Calu3 (cell line): ENCODE data around the gene CSRP1. TPM values are rescaled to one million over a fixed set of nuclear protein-coding genes. Genes with fewer than 3 reads are reported as not detected.

Source experiments
- BruUV-seq: library from RNA; stranded (reverse); fragments of 400-500 nt; replicated peaks from 2 replicates; lab custom pipeline; 2021; lab: Mats Ljungman, UMichigan
- CTCF ChIA-PET: fragments of 300-600 bp; sonication (Branson Sonifier 250); formaldehyde crosslinking; loops from one replicate; lab custom pipeline; 2022; ENCODE audit warnings: antibody characterized with exemption; lab: Charles Lee
- DNase-seq: peaks from one replicate; pipeline ENCODE4 v3.0.0; 2022
- H3K27ac Mint-ChIP-seq: one replicate; pipeline ENCODE4 v1.8.0; 2022; ENCODE audit warnings: mixed read lengths; ENCODE audit not compliant: unreplicated experiment
- H3K27me3 Mint-ChIP-seq: one replicate; pipeline ENCODE4 v1.8.0; 2022; ENCODE audit warnings: mixed read lengths; ENCODE audit not compliant: unreplicated experiment
- H3K36me3 Mint-ChIP-seq: one replicate; pipeline ENCODE4 v1.8.0; 2022; ENCODE audit warnings: mild to moderate bottlenecking, moderate library complexity, mixed read lengths; ENCODE audit not compliant: insufficient read depth, unreplicated experiment
- H3K4me1 Mint-ChIP-seq: one replicate; pipeline ENCODE4 v1.8.0; 2022; ENCODE audit warnings: mild to moderate bottlenecking, low read depth, mixed read lengths; ENCODE audit not compliant: unreplicated experiment
- H3K4me3 Mint-ChIP-seq: one replicate; pipeline ENCODE4 v1.8.0; 2022; ENCODE audit warnings: mild to moderate bottlenecking, low read depth, moderate library complexity, mixed read lengths; ENCODE audit not compliant: unreplicated experiment
- H3K9me3 Mint-ChIP-seq: one replicate; pipeline ENCODE4 v1.8.0; 2022; ENCODE audit warnings: low read depth, mixed read lengths; ENCODE audit not compliant: unreplicated experiment
- CTCF ChIP-seq: fragments of 200-600 bp; IDR thresholded peaks from one replicate; pipeline ENCODE4 v1.8.0; 2022; ENCODE audit warnings: antibody characterized with exemption; ENCODE audit not compliant: unreplicated experiment
- intact Hi-C: fragments of 100-400 bp; cut with micrococcal nuclease; formaldehyde crosslinking; loops from one replicate; pipeline ENCODE4 v1.10.0; 2022; ENCODE audit not compliant: unreplicated experiment
- total RNA-seq: library from RNA; stranded (reverse); gene quantifications from 2 replicates; pipeline ENCODE4 v1.2.3, GENCODE V29; 2022

CSRP1 gene
- total RNA-seq, 1 experiment from 2014 or later: 69.9 TPM

- BruUV-seq: TSS peak; percentile 96
- Mint-ChIP-seq H3K27ac (peak overlapping the region; percentile 96), H3K9me3 (no peaks in the 10 kb centered on the region), H3K27me3 (no peaks in the 10 kb centered on the region), H3K4me3 (peak overlapping the region; percentile 51), H3K36me3 (peaks cover 46% of the 10 kb centered on the region), H3K4me1 (peaks cover 86% of the 10 kb centered on the region)
- peak; percentile 96 for DNase-seq
- CTCF ChIA-PET: interaction anchor here (0.5 to 6.3 kb wide), 8 partner anchors 13 to 867 kb away, joined by 3 to 65 read pairs (median 11); no protein-coding TSS in a partner anchor
- intact Hi-C loops: loop anchor here (2.0 kb wide), 1 partner anchor 19 kb away; no protein-coding TSS in a partner anchor
- TF ChIP-seq CTCF: no peak
Measured at GRCh38 chr1:201461645-201462441, 45.1 kb downstream of the CSRP1 start.

GRCh38 chr1:201460814-201461644, 45.9 kb downstream of the CSRP1 start:
- intact Hi-C loops: no loop called here
- no peaks in the 10 kb centered on the region for H3K27me3 Mint-ChIP-seq
- H3K36me3 Mint-ChIP-seq: peaks cover 41% of the 10 kb centered on the region
- peak; percentile 86 for DNase-seq
- H3K9me3 Mint-ChIP-seq: no peaks in the 10 kb centered on the region
- CTCF ChIA-PET: interaction anchor here (0.5 to 6.3 kb wide), 8 partner anchors 12 to 867 kb away, joined by 3 to 65 read pairs (median 11); no protein-coding TSS in a partner anchor
- peak overlapping the region; percentile 96 for H3K27ac Mint-ChIP-seq
- no TSS peak for BruUV-seq
- no peak for TF ChIP-seq CTCF
- H3K4me3 Mint-ChIP-seq: peak overlapping the region; percentile 51
- peaks cover 86% of the 10 kb centered on the region for H3K4me1 Mint-ChIP-seq

- CTCF ChIA-PET: interaction anchor here (0.5 to 6.3 kb wide), 4 partner anchors 11 to 450 kb away, joined by 4 to 65 read pairs (median 15); no protein-coding TSS in a partner anchor
- H3K9me3 Mint-ChIP-seq: no peaks in the 10 kb centered on the region
- H3K27me3 Mint-ChIP-seq: no peaks in the 10 kb centered on the region
- BruUV-seq: no TSS peak
- H3K27ac Mint-ChIP-seq: peak overlapping the region; percentile 45
- no peak for TF ChIP-seq CTCF
- no peak overlapping the region for H3K4me3 Mint-ChIP-seq
- DNase-seq: no peak
- peaks cover 32% of the 10 kb centered on the region for H3K36me3 Mint-ChIP-seq
- intact Hi-C loops: no loop called here
- H3K4me1 Mint-ChIP-seq: peaks cover 74% of the 10 kb centered on the region
Measured at GRCh38 chr1:201459775-201460174, 47.1 kb downstream of the CSRP1 start.

GRCh38 chr1:201459052-201459451, 47.9 kb downstream of the CSRP1 start:
- Mint-ChIP-seq H3K36me3 (peaks cover 32% of the 10 kb centered on the region), H3K27me3 (no peaks in the 10 kb centered on the region), H3K4me1 (peaks cover 67% of the 10 kb centered on the region), H3K4me3 (no peak overlapping the region), H3K27ac (peak overlapping the region; percentile 45), H3K9me3 (no peaks in the 10 kb centered on the region)
- intact Hi-C loops: no loop called here
- BruUV-seq: no TSS peak
- TF ChIP-seq CTCF: no peak
- no peak for DNase-seq
- CTCF ChIA-PET: interaction anchor here (1.1 to 6.3 kb wide), 2 partner anchors 10 to 23 kb away, joined by 4 to 65 read pairs; no protein-coding TSS in a partner anchor
